GM12874 (cell line): Measurements from ENCODE around the gene PHAX.

ENCODE experiments used
- TF ChIP-seq, protein P1 (sequence below): IDR thresholded peaks from 2 replicates; pipeline ENCODE4 v1.5.1; 2011; ENCODE audit warnings: low read depth, mild to moderate bottlenecking, control low read depth, low read length, moderate library complexity; ENCODE audit not compliant: insufficient read depth

PHAX gene

DNA sequence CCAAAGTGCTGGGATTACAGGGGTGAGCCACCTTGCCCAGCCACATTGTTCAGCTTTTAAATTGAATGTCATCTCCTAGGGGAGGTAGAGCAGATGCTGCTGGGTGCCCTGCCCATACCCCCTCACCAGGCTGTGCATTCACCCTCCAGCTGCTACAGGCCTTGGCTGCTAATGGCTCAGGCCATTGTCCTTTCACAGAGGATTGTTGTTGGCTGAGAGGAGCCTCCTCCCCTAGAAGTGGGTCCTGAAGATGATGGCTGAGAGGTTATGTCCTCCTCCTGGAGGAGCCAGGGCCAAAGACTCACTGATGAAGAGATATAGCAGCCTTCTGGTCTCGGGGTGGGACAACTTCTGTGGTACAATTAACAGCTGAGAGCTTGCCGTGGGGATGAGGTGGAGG is 74.6 kb downstream of the PHAX start:
- TF ChIP-seq, protein P1, sequence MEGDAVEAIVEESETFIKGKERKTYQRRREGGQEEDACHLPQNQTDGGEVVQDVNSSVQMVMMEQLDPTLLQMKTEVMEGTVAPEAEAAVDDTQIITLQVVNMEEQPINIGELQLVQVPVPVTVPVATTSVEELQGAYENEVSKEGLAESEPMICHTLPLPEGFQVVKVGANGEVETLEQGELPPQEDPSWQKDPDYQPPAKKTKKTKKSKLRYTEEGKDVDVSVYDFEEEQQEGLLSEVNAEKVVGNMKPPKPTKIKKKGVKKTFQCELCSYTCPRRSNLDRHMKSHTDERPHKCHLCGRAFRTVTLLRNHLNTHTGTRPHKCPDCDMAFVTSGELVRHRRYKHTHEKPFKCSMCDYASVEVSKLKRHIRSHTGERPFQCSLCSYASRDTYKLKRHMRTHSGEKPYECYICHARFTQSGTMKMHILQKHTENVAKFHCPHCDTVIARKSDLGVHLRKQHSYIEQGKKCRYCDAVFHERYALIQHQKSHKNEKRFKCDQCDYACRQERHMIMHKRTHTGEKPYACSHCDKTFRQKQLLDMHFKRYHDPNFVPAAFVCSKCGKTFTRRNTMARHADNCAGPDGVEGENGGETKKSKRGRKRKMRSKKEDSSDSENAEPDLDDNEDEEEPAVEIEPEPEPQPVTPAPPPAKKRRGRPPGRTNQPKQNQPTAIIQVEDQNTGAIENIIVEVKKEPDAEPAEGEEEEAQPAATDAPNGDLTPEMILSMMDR, result no peak

GRCh38 chr5:126676195-126676624 is 75.5 kb downstream of the PHAX start:
- TF ChIP-seq, protein P1, result peak; percentile 67
